ENCODE data around the gene SCNN1A.

SCNN1A gene

GRCh38 chr12:6362403-6362802 lies 13.0 kb downstream of the SCNN1A start:
- H4K20me1 ChIP-seq (ENCODE audit: insufficient read depth, low read length), result no peaks in the 10 kb centered on the region
- no peak overlapping the region for H3K4me3 ChIP-seq (ENCODE audit: low read length)
- H3K9ac ChIP-seq (ENCODE audit: low read length), result no peak overlapping the region
- no peak for TF ChIP-seq EZH2 (optimal IDR thresholded peaks at IDR 0.05; ENCODE audit: low read depth, low read length)
- no peak for TF ChIP-seq EZH2phosphoT487 (IDR thresholded peaks at IDR 0.05; ENCODE audit: low read length)
- TF ChIP-seq CTCF (IDR thresholded peaks at IDR 0.05; ENCODE audit: low read length), result no peak
- peaks cover 42% of the 10 kb centered on the region for H3F3A ChIP-seq (ENCODE audit: insufficient read depth, low read length)
- no peak overlapping the region for H2AFZ ChIP-seq (ENCODE audit: low read length)
- no peaks in the 10 kb centered on the region for H3K9me3 ChIP-seq (replicated peaks; ENCODE audit: insufficient read depth, low read length)
- no peak for DNase-seq
- no peaks in the 10 kb centered on the region for H3K36me3 ChIP-seq (replicated peaks; ENCODE audit: insufficient read depth, low read length)
- H3K27ac ChIP-seq (ENCODE audit: low read length), result peak overlapping the region; percentile 96; the same call in 1 of the 2 replicates
- H3K4me1 ChIP-seq (ENCODE audit: low read length), result peaks cover 38% of the 10 kb centered on the region
- no peaks in the 10 kb centered on the region for H3K27me3 ChIP-seq (replicated peaks; ENCODE audit: insufficient read depth, low read length)
- H3K79me2 ChIP-seq (ENCODE audit: low read length), result no peaks in the 10 kb centered on the region
- no peak overlapping the region for H3K4me2 ChIP-seq (ENCODE audit: low read depth, low read length)
- no peaks in the 10 kb centered on the region for H3K9me2 ChIP-seq (replicated peaks; ENCODE audit: insufficient read depth, low read length)

- Histone ChIP-seq H3K36me3 (replicated peaks; ENCODE audit: insufficient read depth, low read length) (no peaks in the 10 kb centered on the region), H4K20me1 (ENCODE audit: insufficient read depth, low read length) (no peaks in the 10 kb centered on the region), H3K9me2 (replicated peaks; ENCODE audit: insufficient read depth, low read length) (no peaks in the 10 kb centered on the region), H3K79me2 (ENCODE audit: low read length) (no peaks in the 10 kb centered on the region), H3K4me1 (ENCODE audit: low read length) (peaks cover 34% of the 10 kb centered on the region), H3K9me3 (replicated peaks; ENCODE audit: insufficient read depth, low read length) (no peaks in the 10 kb centered on the region), H3K9ac (ENCODE audit: low read length) (peak overlapping the region; percentile 77), H3F3A (ENCODE audit: insufficient read depth, low read length) (peaks cover 39% of the 10 kb centered on the region), H3K27ac (ENCODE audit: low read length) (peak overlapping the region; percentile 96), H3K4me2 (ENCODE audit: low read depth, low read length) (no peak overlapping the region), H2AFZ (ENCODE audit: low read length) (no peak overlapping the region), H3K27me3 (replicated peaks; ENCODE audit: insufficient read depth, low read length) (no peaks in the 10 kb centered on the region), H3K4me3 (ENCODE audit: low read length) (no peak overlapping the region)
- no peak for DNase-seq
- TF ChIP-seq EZH2 (optimal IDR thresholded peaks at IDR 0.05; ENCODE audit: low read depth, low read length) (no peak), CTCF (IDR thresholded peaks at IDR 0.05; ENCODE audit: low read length) (no peak), EZH2phosphoT487 (IDR thresholded peaks at IDR 0.05; ENCODE audit: low read length) (no peak)
These were observed 13.5 kb downstream of the SCNN1A start for GRCh38 chr12:6361834-6362233.

GRCh38 chr12:6360578-6361490 lies 14.5 kb downstream of the SCNN1A start:
- Histone ChIP-seq H3F3A (ENCODE audit: insufficient read depth, low read length) (peaks cover 39% of the 10 kb centered on the region), H3K4me1 (ENCODE audit: low read length) (peaks cover 44% of the 10 kb centered on the region), H3K36me3 (replicated peaks; ENCODE audit: insufficient read depth, low read length) (no peaks in the 10 kb centered on the region), H3K9me3 (replicated peaks; ENCODE audit: insufficient read depth, low read length) (no peaks in the 10 kb centered on the region), H3K27ac (ENCODE audit: low read length) (peak overlapping the region; percentile 96), H4K20me1 (ENCODE audit: insufficient read depth, low read length) (no peaks in the 10 kb centered on the region), H3K9me2 (replicated peaks; ENCODE audit: insufficient read depth, low read length) (no peaks in the 10 kb centered on the region), H3K4me3 (ENCODE audit: low read length) (peak overlapping the region; percentile 28), H3K27me3 (replicated peaks; ENCODE audit: insufficient read depth, low read length) (no peaks in the 10 kb centered on the region), H2AFZ (ENCODE audit: low read length) (peak overlapping the region; percentile 9), H3K79me2 (ENCODE audit: low read length) (no peaks in the 10 kb centered on the region), H3K9ac (ENCODE audit: low read length) (peak overlapping the region; percentile 77), H3K4me2 (ENCODE audit: low read depth, low read length) (peak overlapping the region; percentile 76)
- peak; percentile 66 for DNase-seq
- TF ChIP-seq CTCF (IDR thresholded peaks at IDR 0.05; ENCODE audit: low read length) (no peak), EZH2phosphoT487 (IDR thresholded peaks at IDR 0.05; ENCODE audit: low read length) (no peak), EZH2 (optimal IDR thresholded peaks at IDR 0.05; ENCODE audit: low read depth, low read length) (no peak)

Data from MM.1S (cell line).